H9 (cell line): ENCODE data around the gene SMIM22. TPM values are rescaled to one million over a fixed set of nuclear protein-coding genes. Genes with fewer than 3 reads are reported as not detected.
A peak's percentile ranks its signal among the peaks of the same experiment; 100 is the strongest.

Experiments used
- DNase-seq: peaks from one replicate; pipeline ENCODE4 v3.0.0-alpha.2; 2017
- H2AFZ ChIP-seq: one replicate; pipeline ENCODE4 v1.6.1; 2013; ENCODE audit warnings: mild to moderate bottlenecking, low read length, control low read depth, moderate library complexity
- H2AK5ac ChIP-seq: 2 replicates; pipeline ENCODE4 v1.6.1; 2013; ENCODE audit warnings: low read length, control low read depth, mixed read lengths; ENCODE audit not compliant: insufficient read length
- H2BK120ac ChIP-seq: one replicate; pipeline ENCODE4 v1.6.1; 2013; ENCODE audit warnings: low read depth, mild to moderate bottlenecking, low read length, control low read depth, inconsistent platforms; ENCODE audit not compliant: poor library complexity, severe bottlenecking
- H2BK12ac ChIP-seq: 2 replicates; pipeline ENCODE4 v1.6.1; 2013; ENCODE audit warnings: low read length, control low read depth, mixed read lengths, low read depth; ENCODE audit not compliant: insufficient read length
- H2BK15ac ChIP-seq: 2 replicates; pipeline ENCODE4 v1.6.1; 2013; ENCODE audit warnings: low read depth, low read length, control low read depth
- H2BK20ac ChIP-seq: one replicate; pipeline ENCODE4 v1.6.1; 2013; ENCODE audit warnings: low read depth, mild to moderate bottlenecking, low read length, control low read depth, inconsistent platforms; ENCODE audit not compliant: poor library complexity, severe bottlenecking
- H2BK5ac ChIP-seq: 2 replicates; pipeline ENCODE4 v1.6.1; 2013; ENCODE audit warnings: low read length, control low read depth, mixed read lengths; ENCODE audit not compliant: insufficient read length
- H3K14ac ChIP-seq: 2 replicates; pipeline ENCODE4 v1.6.1; 2013; ENCODE audit warnings: low read length, control low read depth; ENCODE audit not compliant: insufficient read depth
- H3K18ac ChIP-seq: 2 replicates; pipeline ENCODE4 v1.6.1; 2013; ENCODE audit warnings: low read depth, mild to moderate bottlenecking, mixed read lengths, low read length, control low read depth; ENCODE audit not compliant: insufficient read length
- H3K23ac ChIP-seq: 2 replicates; pipeline ENCODE4 v1.6.1; 2013; ENCODE audit warnings: low read length, control low read depth, mixed read lengths, low read depth; ENCODE audit not compliant: insufficient read length
- H3K23me2 ChIP-seq: 2 replicates; pipeline ENCODE4 v1.6.1; 2013; ENCODE audit warnings: low read depth, mild to moderate bottlenecking, mixed read lengths, low read length, control low read depth; ENCODE audit not compliant: insufficient read length, poor library complexity, severe bottlenecking
- H3K27ac ChIP-seq: 2 replicates; pipeline ENCODE4 v1.5.1; 2013; ENCODE audit warnings: low read length, control low read depth, mixed read lengths, low read depth; ENCODE audit not compliant: insufficient read length
- H3K27me3 ChIP-seq: 2 replicates; pipeline ENCODE4 v1.6.1; 2013; ENCODE audit warnings: low read length, control low read depth, inconsistent platforms; ENCODE audit not compliant: insufficient read depth
- H3K4ac ChIP-seq: 2 replicates; pipeline ENCODE4 v1.6.1; 2013; ENCODE audit warnings: low read depth, mild to moderate bottlenecking, control low read depth, inconsistent platforms, low read length, moderate library complexity
- H3K4me1 ChIP-seq: 2 replicates; pipeline ENCODE4 v1.6.1; 2013; ENCODE audit warnings: low read length, control low read depth, inconsistent platforms; ENCODE audit not compliant: insufficient read depth
- H3K4me2 ChIP-seq: 2 replicates; pipeline ENCODE4 v1.6.1; 2013; ENCODE audit warnings: low read length, control low read depth, mixed read lengths; ENCODE audit not compliant: insufficient read length, insufficient read depth
- H3K56ac ChIP-seq: 2 replicates; pipeline ENCODE4 v1.6.1; 2013; ENCODE audit warnings: low read depth, mild to moderate bottlenecking, mixed read lengths, low read length, control low read depth; ENCODE audit not compliant: insufficient read length
- H3K79me1 ChIP-seq: 2 replicates; pipeline ENCODE4 v1.6.1; 2013; ENCODE audit warnings: low read depth, mild to moderate bottlenecking, moderate library complexity, low read length, control low read depth, inconsistent platforms; ENCODE audit not compliant: insufficient read depth, poor library complexity, severe bottlenecking
- H3K79me2 ChIP-seq: 2 replicates; pipeline ENCODE4 v1.6.1; 2013; ENCODE audit warnings: low read length, control low read depth, inconsistent platforms; ENCODE audit not compliant: insufficient read depth
- H3K9ac ChIP-seq: 2 replicates; pipeline ENCODE4 v1.6.1; 2013; ENCODE audit warnings: low read length, control low read depth, mixed read lengths; ENCODE audit not compliant: insufficient read length; ENCODE audit errors: extremely low read depth
- H3K9me3 ChIP-seq: one replicate; pipeline ENCODE4 v1.6.1; 2013; ENCODE audit warnings: low read depth, low read length, inconsistent platforms; ENCODE audit not compliant: control insufficient read depth
- H3T11ph ChIP-seq: one replicate; pipeline ENCODE4 v1.6.1; 2013; ENCODE audit warnings: mild to moderate bottlenecking, low read length, control low read depth, inconsistent platforms
- H4K20me1 ChIP-seq: one replicate; pipeline ENCODE4 v1.6.1; 2013; ENCODE audit not compliant: control insufficient read depth, insufficient read length, insufficient read depth
- H4K5ac ChIP-seq: 2 replicates; pipeline ENCODE4 v1.6.1; 2013; ENCODE audit warnings: low read depth, mild to moderate bottlenecking, mixed read lengths, low read length, control low read depth; ENCODE audit not compliant: insufficient read length
- H4K8ac ChIP-seq: replicated peaks from 2 replicates; pipeline ENCODE4 v1.6.1; 2013; ENCODE audit warnings: low read length, control low read depth, mixed read lengths, low read depth; ENCODE audit not compliant: insufficient read length
- H4K91ac ChIP-seq: 2 replicates; pipeline ENCODE4 v1.6.1; 2013; ENCODE audit warnings: low read depth, mild to moderate bottlenecking, moderate library complexity, mixed read lengths, low read length, control low read depth; ENCODE audit not compliant: insufficient read length
- H3K27ac Mint-ChIP-seq, 3 experiments: 2 replicates in 2 of 3; 3 replicates in 1 of 3; pipeline ENCODE4 v1.8.0; 2020 to 2021; ENCODE audit warnings: mixed read lengths in 3 of 3, mild to moderate bottlenecking in 1 of 3, moderate library complexity in 1 of 3
- H3K27me3 Mint-ChIP-seq: 2 replicates; pipeline ENCODE4 v1.8.0; 2021; ENCODE audit warnings: low read depth, mild to moderate bottlenecking, moderate library complexity, mixed read lengths
- H3K36me3 Mint-ChIP-seq, 3 experiments: 2 replicates in 2 of 3; 3 replicates in 1 of 3; pipeline ENCODE4 v1.8.0; 2020 to 2021; ENCODE audit warnings: low read depth in 3 of 3, mixed read lengths in 3 of 3; ENCODE audit not compliant: insufficient read depth in 1 of 3
- H3K4me1 Mint-ChIP-seq, 2 experiments: 2 replicates each; pipeline ENCODE4 v1.8.0; 2020; ENCODE audit warnings: mixed read lengths in 2 of 2
- H3K4me3 Mint-ChIP-seq, 2 experiments: 2 replicates in 1 of 2; 3 replicates in 1 of 2; pipeline ENCODE4 v1.8.0; 2020 to 2021; ENCODE audit warnings: mild to moderate bottlenecking in 2 of 2, mixed read lengths in 2 of 2, moderate library complexity in 1 of 2
- H3K9me3 Mint-ChIP-seq, 2 experiments: 2 replicates in 1 of 2; 3 replicates in 1 of 2; pipeline ENCODE4 v1.8.0; 2020; ENCODE audit warnings: mild to moderate bottlenecking in 2 of 2, mixed read lengths in 2 of 2, moderate library complexity in 1 of 2
- WGBS: extraction: QIAGEN DNeasy Blood & Tissue Kit; methylation state at CpG from one replicate; pipeline ENCODE4 v1.1.7; 2013; ENCODE audit warnings: missing lambda C conversion rate, low lambda C conversion rate, mixed read lengths; ENCODE audit not compliant: insufficient read length; ENCODE audit errors: extremely low coverage; 5-methylcytosine and 5-hydroxymethylcytosine counted together
- total RNA-seq: library from RNA; stranded (reverse); gene quantifications from 2 replicates; pipeline ENCODE4 v1.2.1, GENCODE V29; 2021
- TF ChIP-seq, protein P1 (sequence below): fragments of 200-600 bp; sonication (generic); conservative IDR thresholded peaks from 3 replicates; pipeline ENCODE4 v1.8.0; 2021; ENCODE audit warnings: antibody characterized with exemption, mild to moderate bottlenecking

SMIM22 gene
- total RNA-seq, 1 experiment from 2014 or later, result not detected

DNA sequence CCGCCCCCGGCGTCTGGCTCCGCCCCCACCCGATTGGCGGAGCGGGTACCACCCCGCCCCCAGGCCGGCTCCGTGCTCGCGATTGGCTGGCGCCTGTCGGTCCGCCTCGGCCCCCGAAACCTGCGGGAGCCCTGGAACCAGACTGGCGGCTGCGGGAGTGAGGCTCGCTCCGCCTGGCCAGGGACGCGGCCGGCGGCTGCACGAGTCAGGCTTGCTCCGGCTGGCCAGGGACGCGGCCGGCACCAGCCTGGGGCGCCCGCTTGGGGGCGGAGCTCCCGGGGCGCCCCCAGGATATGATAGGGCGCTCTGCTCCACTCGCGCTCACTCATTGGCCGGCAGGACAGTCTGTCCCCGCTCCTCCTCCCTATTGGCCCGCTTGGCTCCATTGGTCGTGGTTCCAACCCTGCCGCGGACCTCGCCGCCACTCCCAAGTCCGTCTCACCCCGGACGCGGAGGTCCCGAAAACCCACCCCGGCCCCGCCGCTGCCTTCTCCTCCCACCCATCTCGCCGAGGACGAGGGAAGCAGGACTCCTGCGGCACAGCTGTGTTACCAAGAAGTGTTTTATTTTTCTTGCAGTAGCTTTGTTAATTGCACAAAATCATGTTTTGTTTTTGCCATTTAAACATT is 7.6 kb downstream of the SMIM22 start:
- Histone ChIP-seq H4K20me1 (no peaks in the 10 kb centered on the region), H3K9me3 (no peaks in the 10 kb centered on the region), H3K27me3 (no peaks in the 10 kb centered on the region), H3T11ph (no peak overlapping the region), H3K4ac (no peak overlapping the region), H2BK5ac (no peak overlapping the region), H2BK15ac (no peak overlapping the region), H3K56ac (no peak overlapping the region), H2AK5ac (no peak overlapping the region), H3K23me2 (peaks cover 7% of the 10 kb centered on the region), H3K4me1 (no peaks in the 10 kb centered on the region), H4K91ac (no peak overlapping the region), H4K5ac (no peak overlapping the region), H3K27ac (no peak overlapping the region), H3K79me1 (no peaks in the 10 kb centered on the region), H3K9ac (peak overlapping the region; percentile 66), H3K4me2 (peak overlapping the region; percentile 83), H2AFZ (no peak overlapping the region), H3K18ac (peak overlapping the region; percentile 65), H2BK12ac (no peak overlapping the region), H3K79me2 (no peaks in the 10 kb centered on the region), H2BK120ac (no peak overlapping the region), H4K8ac (no peak overlapping the region), H3K14ac (peak overlapping the region; percentile 85), H3K23ac (no peak overlapping the region), H2BK20ac (no peak overlapping the region)
- Mint-ChIP-seq H3K36me3 (peaks cover 16 to 45% (median 38%) of the 10 kb centered on the region in 3 experiments; a peak in 6 of 7 replicates), H3K4me3 (peak overlapping the region; percentile 76 to 85), H3K4me1 (peaks cover 17 to 31% of the 10 kb centered on the region in 2 experiments), H3K9me3 (no peaks in the 10 kb centered on the region), H3K27me3 (no peaks in the 10 kb centered on the region; the same call in 1 of the 2 replicates), H3K27ac (peak overlapping the region; percentile 63 to 81 (median 76); a peak in 4 of 7 replicates)
- DNase-seq, result peak; percentile 95
- WGBS, result no CpG with 5 or more reads among the region's 59 CpGs
- TF ChIP-seq, protein P1, sequence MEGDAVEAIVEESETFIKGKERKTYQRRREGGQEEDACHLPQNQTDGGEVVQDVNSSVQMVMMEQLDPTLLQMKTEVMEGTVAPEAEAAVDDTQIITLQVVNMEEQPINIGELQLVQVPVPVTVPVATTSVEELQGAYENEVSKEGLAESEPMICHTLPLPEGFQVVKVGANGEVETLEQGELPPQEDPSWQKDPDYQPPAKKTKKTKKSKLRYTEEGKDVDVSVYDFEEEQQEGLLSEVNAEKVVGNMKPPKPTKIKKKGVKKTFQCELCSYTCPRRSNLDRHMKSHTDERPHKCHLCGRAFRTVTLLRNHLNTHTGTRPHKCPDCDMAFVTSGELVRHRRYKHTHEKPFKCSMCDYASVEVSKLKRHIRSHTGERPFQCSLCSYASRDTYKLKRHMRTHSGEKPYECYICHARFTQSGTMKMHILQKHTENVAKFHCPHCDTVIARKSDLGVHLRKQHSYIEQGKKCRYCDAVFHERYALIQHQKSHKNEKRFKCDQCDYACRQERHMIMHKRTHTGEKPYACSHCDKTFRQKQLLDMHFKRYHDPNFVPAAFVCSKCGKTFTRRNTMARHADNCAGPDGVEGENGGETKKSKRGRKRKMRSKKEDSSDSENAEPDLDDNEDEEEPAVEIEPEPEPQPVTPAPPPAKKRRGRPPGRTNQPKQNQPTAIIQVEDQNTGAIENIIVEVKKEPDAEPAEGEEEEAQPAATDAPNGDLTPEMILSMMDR, result no peak
